NB4 (cell line): ENCODE results near the gene CARNS1.

Experiments used
- CTCF ChIP-seq: IDR thresholded peaks from one replicate; pipeline ENCODE4 v1.5.1; 2012; ENCODE audit warnings: low read depth, low read length
- MAX ChIP-seq: IDR thresholded peaks from 2 replicates; pipeline ENCODE4 v1.6.1; 2011; ENCODE audit warnings: low read depth, low read length
- POLR2A ChIP-seq: IDR thresholded peaks from 2 replicates; pipeline ENCODE4 v1.6.1; 2011; ENCODE audit warnings: mild to moderate bottlenecking; ENCODE audit not compliant: insufficient read length; ENCODE audit errors: extremely low read depth

GRCh38 chr11:67392183-67392715 lies 23.2 kb upstream of the CARNS1 start:
- no peak for TF ChIP-seq CTCF
- no peak for TF ChIP-seq MAX
- TF ChIP-seq POLR2A: no peak
